PC-9 (cell line): Measurements from ENCODE around the gene TLE4. TPM values are rescaled to one million over a fixed set of nuclear protein-coding genes. Genes with fewer than 3 reads are reported as not detected.
"Not testable (repeated sequence)": the region's sequence is repeated elsewhere in the genome, so short reads cannot be mapped to it uniquely, and the experiment has no call there.

Source experiments
- BruUV-seq: library from RNA; stranded (reverse); fragments of 400-500 nt; replicated peaks from 2 replicates; lab custom pipeline; 2021; lab: Mats Ljungman, UMichigan
- CTCF ChIA-PET: fragments of 300-600 bp; sonication (Branson Sonifier 250); formaldehyde crosslinking; loops from one replicate; lab custom pipeline; 2022; ENCODE audit warnings: antibody characterized with exemption; lab: Charles Lee
- POLR2A ChIA-PET: fragments of 300-600 bp; sonication (Branson Sonifier 250); formaldehyde crosslinking; loops from one replicate; lab custom pipeline; 2022; ENCODE audit warnings: antibody characterized with exemption; ENCODE audit not compliant: unreplicated experiment; lab: Charles Lee
- DNase-seq, 2 experiments: peaks; one replicate each; pipeline versions ENCODE4 v3.0.0 to v3.0.0-alpha.2; 2015 to 2022; ENCODE audit warnings: mixed read lengths in 1 of 2
- H2AFZ ChIP-seq: fragments of 200-600 bp; sonication (generic); 2 replicates; pipeline ENCODE4 v1.8.1; 2017; ENCODE audit warnings: antibody characterized with exemption
- H3F3A ChIP-seq: fragments of 200-600 bp; sonication (generic); 2 replicates; pipeline ENCODE4 v1.8.1; 2017; ENCODE audit warnings: antibody characterized with exemption, mild to moderate bottlenecking, low read depth; ENCODE audit not compliant: insufficient read depth
- H3K27ac ChIP-seq: fragments of 200-600 bp; sonication (generic); 2 replicates; pipeline ENCODE4 v1.6.1; 2016; ENCODE audit warnings: mixed run types
- H3K27me3 ChIP-seq: fragments of 200-600 bp; sonication (generic); 2 replicates; pipeline ENCODE4 v1.6.1; 2016; ENCODE audit warnings: low read depth, mixed run types; ENCODE audit not compliant: insufficient read depth
- H3K36me3 ChIP-seq: fragments of 200-600 bp; sonication (generic); 2 replicates; pipeline ENCODE4 v1.6.1; 2016; ENCODE audit warnings: low read depth, mixed run types
- H3K4me1 ChIP-seq: fragments of 200-600 bp; sonication (generic); replicated peaks from 2 replicates; pipeline ENCODE4 v1.6.1; 2016; ENCODE audit warnings: mixed run types; ENCODE audit not compliant: insufficient read depth
- H3K4me2 ChIP-seq: fragments of 200-600 bp; sonication (generic); 2 replicates; pipeline ENCODE4 v1.6.1; 2017; ENCODE audit warnings: mixed run types
- H3K4me3 ChIP-seq: fragments of 200-600 bp; sonication (generic); 2 replicates; pipeline ENCODE4 v1.6.1; 2016; ENCODE audit warnings: mixed run types
- H3K79me2 ChIP-seq: fragments of 200-600 bp; sonication (generic); 2 replicates; pipeline ENCODE4 v1.6.1; 2017; ENCODE audit warnings: low read depth, mixed run types
- H3K9me2 ChIP-seq: fragments of 200-600 bp; sonication (generic); 2 replicates; pipeline ENCODE4 v1.8.1; 2017; ENCODE audit warnings: mild to moderate bottlenecking; ENCODE audit not compliant: insufficient read depth
- H3K9me3 ChIP-seq: fragments of 200-600 bp; sonication (generic); 2 replicates; pipeline ENCODE4 v1.8.1; 2016; ENCODE audit warnings: low read depth; ENCODE audit not compliant: insufficient read depth
- H4K20me1 ChIP-seq: fragments of 200-600 bp; sonication (generic); 2 replicates; pipeline ENCODE4 v1.8.1; 2017; ENCODE audit not compliant: insufficient read depth
- EZH2 ChIP-seq: fragments of 200-600 bp; sonication (generic); IDR thresholded peaks from 2 replicates; pipeline ENCODE4 v1.8.0; 2017; ENCODE audit warnings: antibody characterized with exemption, low read depth
- intact Hi-C: fragments of 100-400 bp; cut with micrococcal nuclease; formaldehyde crosslinking; loops from one replicate; pipeline ENCODE4 v1.10.0; 2022; ENCODE audit not compliant: unreplicated experiment
- total RNA-seq: library from RNA; stranded (reverse); gene quantifications from 2 replicates; pipeline ENCODE4 v1.2.3, GENCODE V29; 2021
- TF ChIP-seq, protein P1 (sequence below): fragments of 200-600 bp; sonication (generic); conservative IDR thresholded peaks from 2 replicates; pipeline ENCODE4 v1.6.1; 2017; ENCODE audit warnings: mixed run types, antibody characterized with exemption, mild to moderate bottlenecking, moderate library complexity

Gene TLE4
- total RNA-seq, 1 experiment from 2014 or later = not detected

DNA sequence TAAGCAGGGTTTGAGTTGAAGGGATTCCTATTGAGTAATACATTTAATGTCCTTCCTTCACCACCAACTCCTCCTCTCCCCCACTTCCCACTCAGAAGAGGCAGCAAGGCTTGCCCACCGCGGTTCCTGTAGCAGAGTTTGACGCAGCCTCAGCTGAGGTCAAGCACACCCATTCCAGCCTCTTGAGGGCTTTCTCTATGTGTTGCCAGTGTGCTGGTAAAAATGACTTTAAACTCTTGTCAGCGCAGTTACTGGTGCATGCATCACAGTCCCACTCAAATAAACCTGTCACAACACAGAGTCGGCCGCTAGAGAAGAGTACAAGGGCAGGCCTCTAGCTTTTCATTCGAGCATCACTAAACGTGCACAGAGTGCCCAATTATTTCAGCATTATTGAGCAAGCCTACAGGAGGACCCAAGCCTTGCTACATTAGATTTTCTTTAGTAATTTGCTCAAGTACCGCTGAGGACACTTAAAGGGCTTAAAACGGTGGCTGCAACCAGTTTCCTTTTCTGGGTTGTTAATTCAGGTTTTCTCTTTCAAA lies 79.6 kb downstream of the TLE4 start:
- Histone ChIP-seq H3K27me3 (peaks cover 7% of the 10 kb centered on the region; the same call in 1 of the 2 replicates), H3K4me1 (no peaks in the 10 kb centered on the region), H3K79me2 (no peaks in the 10 kb centered on the region), H2AFZ (no peak overlapping the region), H3K36me3 (no peaks in the 10 kb centered on the region), H3K9me2 (no peaks in the 10 kb centered on the region), H3K4me2 (no peak overlapping the region), H3K4me3 (no peak overlapping the region), H4K20me1 (no peaks in the 10 kb centered on the region), H3K27ac (no peak overlapping the region), H3K9me3 (no peaks in the 10 kb centered on the region), H3F3A (no peaks in the 10 kb centered on the region)
- DNase-seq = no peak
- POLR2A ChIA-PET = no interaction called here
- CTCF ChIA-PET = no interaction called here
- intact Hi-C loops = no loop called here
- no TSS peak for BruUV-seq
- TF ChIP-seq, protein P1, sequence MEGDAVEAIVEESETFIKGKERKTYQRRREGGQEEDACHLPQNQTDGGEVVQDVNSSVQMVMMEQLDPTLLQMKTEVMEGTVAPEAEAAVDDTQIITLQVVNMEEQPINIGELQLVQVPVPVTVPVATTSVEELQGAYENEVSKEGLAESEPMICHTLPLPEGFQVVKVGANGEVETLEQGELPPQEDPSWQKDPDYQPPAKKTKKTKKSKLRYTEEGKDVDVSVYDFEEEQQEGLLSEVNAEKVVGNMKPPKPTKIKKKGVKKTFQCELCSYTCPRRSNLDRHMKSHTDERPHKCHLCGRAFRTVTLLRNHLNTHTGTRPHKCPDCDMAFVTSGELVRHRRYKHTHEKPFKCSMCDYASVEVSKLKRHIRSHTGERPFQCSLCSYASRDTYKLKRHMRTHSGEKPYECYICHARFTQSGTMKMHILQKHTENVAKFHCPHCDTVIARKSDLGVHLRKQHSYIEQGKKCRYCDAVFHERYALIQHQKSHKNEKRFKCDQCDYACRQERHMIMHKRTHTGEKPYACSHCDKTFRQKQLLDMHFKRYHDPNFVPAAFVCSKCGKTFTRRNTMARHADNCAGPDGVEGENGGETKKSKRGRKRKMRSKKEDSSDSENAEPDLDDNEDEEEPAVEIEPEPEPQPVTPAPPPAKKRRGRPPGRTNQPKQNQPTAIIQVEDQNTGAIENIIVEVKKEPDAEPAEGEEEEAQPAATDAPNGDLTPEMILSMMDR = no peak
- TF ChIP-seq EZH2 = no peak

DNA sequence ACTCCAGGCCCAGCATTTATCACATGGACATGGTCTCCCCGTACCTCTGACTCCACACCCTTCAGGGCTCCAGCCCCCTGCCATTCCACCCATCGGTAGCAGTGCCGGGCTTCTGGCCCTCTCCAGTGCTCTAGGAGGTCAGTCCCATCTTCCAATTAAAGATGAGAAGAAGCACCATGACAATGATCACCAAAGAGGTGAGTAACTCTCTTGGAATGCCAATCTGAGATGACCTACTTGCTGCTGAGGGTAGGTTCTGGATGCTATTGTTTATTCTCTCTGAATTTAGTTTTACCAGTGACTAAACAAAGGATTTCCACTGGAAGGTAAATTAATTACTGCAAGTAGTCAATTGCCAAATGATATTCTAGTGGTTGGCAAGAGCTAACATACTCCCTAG lies 80.8 kb downstream of the TLE4 start:
- no peaks in the 10 kb centered on the region for H3K36me3 ChIP-seq
- ChIA-PET POLR2A (no interaction called here), CTCF (no interaction called here)
- H3K4me2 ChIP-seq = no peak overlapping the region
- no TSS peak for BruUV-seq
- no peaks in the 10 kb centered on the region for H3K9me2 ChIP-seq
- no peak for DNase-seq
- H3F3A ChIP-seq = no peaks in the 10 kb centered on the region
- no peaks in the 10 kb centered on the region for H4K20me1 ChIP-seq
- H2AFZ ChIP-seq = no peak overlapping the region
- H3K27me3 ChIP-seq = peaks cover 7% of the 10 kb centered on the region; the same call in 1 of the 2 replicates
- H3K9me3 ChIP-seq = no peaks in the 10 kb centered on the region
- no peaks in the 10 kb centered on the region for H3K79me2 ChIP-seq
- H3K27ac ChIP-seq = no peak overlapping the region
- H3K4me1 ChIP-seq = no peaks in the 10 kb centered on the region
- no peak for TF ChIP-seq EZH2
- TF ChIP-seq, protein P1 = no peak
- intact Hi-C loops = no loop called here
- no peak overlapping the region for H3K4me3 ChIP-seq

- H3K79me2 ChIP-seq, H3K9me2 ChIP-seq, H3K27me3 ChIP-seq, intact Hi-C loops, H3K4me1 ChIP-seq, H3F3A ChIP-seq, H3K36me3 ChIP-seq, H3K4me2 ChIP-seq, CTCF ChIA-PET, POLR2A ChIA-PET, H3K27ac ChIP-seq, H3K4me3 ChIP-seq, H3K9me3 ChIP-seq, BruUV-seq, H2AFZ ChIP-seq, DNase-seq, H4K20me1 ChIP-seq: not testable (repeated sequence)
Measured at GRCh38 chr9:79654591-79655382, 83.0 kb downstream of the TLE4 start.
